Nephron (organoid): Measurements from ENCODE around the gene TLE4.

Experiments
- H3K27ac Mint-ChIP-seq, 3 experiments: 2 replicates each; pipeline ENCODE4 v1.8.0; 2020; ENCODE audit warnings: mixed read lengths in 3 of 3, mild to moderate bottlenecking in 2 of 3, moderate library complexity in 1 of 3
- H3K27me3 Mint-ChIP-seq: 2 replicates; pipeline ENCODE4 v1.8.0; 2021; ENCODE audit warnings: low read depth, mild to moderate bottlenecking, moderate library complexity, mixed read lengths
- H3K36me3 Mint-ChIP-seq: 2 replicates; pipeline ENCODE4 v1.8.0; 2020; ENCODE audit warnings: low read depth, mixed read lengths
- H3K4me1 Mint-ChIP-seq: 2 replicates; pipeline ENCODE4 v1.8.0; 2020; ENCODE audit warnings: mixed read lengths
- H3K4me3 Mint-ChIP-seq, 3 experiments: 2 replicates each; pipeline ENCODE4 v1.8.0; 2020; ENCODE audit warnings: mild to moderate bottlenecking in 3 of 3, mixed read lengths in 3 of 3, moderate library complexity in 2 of 3
- H3K9me3 Mint-ChIP-seq: 2 replicates; pipeline ENCODE4 v1.8.0; 2020; ENCODE audit warnings: mixed read lengths
- TF ChIP-seq, protein P1 (sequence below), 3 experiments: fragments of 200-600 bp; sonication (generic); IDR thresholded peaks; one replicate each; pipeline ENCODE4 v1.5.0; 2021; ENCODE audit warnings: antibody characterized with exemption in 3 of 3; ENCODE audit not compliant: unreplicated experiment in 3 of 3

TLE4 gene

DNA sequence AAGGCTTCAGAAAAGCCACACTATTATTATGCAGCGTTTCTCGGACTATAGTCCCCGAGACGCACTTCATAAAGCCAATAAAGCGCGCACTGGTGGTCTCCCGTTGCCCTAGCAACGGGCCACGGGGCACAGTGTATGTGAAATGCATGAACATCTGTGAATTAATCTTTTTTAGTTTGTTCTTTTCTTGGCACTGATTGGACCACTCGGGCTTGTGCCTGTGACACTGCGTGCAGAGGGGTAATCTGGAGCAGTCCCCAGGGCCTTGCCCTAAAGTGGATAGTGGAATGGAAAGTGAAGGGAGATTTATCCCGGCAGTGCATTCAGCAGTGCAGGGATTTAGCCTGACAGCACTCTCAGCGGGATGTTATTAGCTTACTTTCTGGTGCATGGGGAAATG lies 92.1 kb downstream of the TLE4 start:
- Mint-ChIP-seq H3K36me3 (peaks cover 7% of the 10 kb centered on the region), H3K27me3 (no peaks in the 10 kb centered on the region), H3K27ac (peak overlapping the region; percentile 3 to 40 (median 28)), H3K9me3 (no peaks in the 10 kb centered on the region), H3K4me1 (peaks cover 48% of the 10 kb centered on the region), H3K4me3 (peak overlapping the region in 2 of 3 experiments; percentile 34 to 36)
- TF ChIP-seq, protein P1, sequence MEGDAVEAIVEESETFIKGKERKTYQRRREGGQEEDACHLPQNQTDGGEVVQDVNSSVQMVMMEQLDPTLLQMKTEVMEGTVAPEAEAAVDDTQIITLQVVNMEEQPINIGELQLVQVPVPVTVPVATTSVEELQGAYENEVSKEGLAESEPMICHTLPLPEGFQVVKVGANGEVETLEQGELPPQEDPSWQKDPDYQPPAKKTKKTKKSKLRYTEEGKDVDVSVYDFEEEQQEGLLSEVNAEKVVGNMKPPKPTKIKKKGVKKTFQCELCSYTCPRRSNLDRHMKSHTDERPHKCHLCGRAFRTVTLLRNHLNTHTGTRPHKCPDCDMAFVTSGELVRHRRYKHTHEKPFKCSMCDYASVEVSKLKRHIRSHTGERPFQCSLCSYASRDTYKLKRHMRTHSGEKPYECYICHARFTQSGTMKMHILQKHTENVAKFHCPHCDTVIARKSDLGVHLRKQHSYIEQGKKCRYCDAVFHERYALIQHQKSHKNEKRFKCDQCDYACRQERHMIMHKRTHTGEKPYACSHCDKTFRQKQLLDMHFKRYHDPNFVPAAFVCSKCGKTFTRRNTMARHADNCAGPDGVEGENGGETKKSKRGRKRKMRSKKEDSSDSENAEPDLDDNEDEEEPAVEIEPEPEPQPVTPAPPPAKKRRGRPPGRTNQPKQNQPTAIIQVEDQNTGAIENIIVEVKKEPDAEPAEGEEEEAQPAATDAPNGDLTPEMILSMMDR (IDR thresholded peaks at IDR 0.05; ENCODE audit: unreplicated experiment in 3 of 3) = no peak

- peaks cover 51% of the 10 kb centered on the region for H3K4me1 Mint-ChIP-seq
- H3K27ac Mint-ChIP-seq = peak overlapping the region in 1 of 3 experiments; percentile 34
- TF ChIP-seq, protein P1 (IDR thresholded peaks at IDR 0.05; ENCODE audit: unreplicated experiment in 3 of 3) = no peak
- peaks cover 7% of the 10 kb centered on the region for H3K36me3 Mint-ChIP-seq
- H3K9me3 Mint-ChIP-seq = no peaks in the 10 kb centered on the region
- no peaks in the 10 kb centered on the region for H3K27me3 Mint-ChIP-seq
- peak overlapping the region in 1 of 3 experiments; percentile 12 for H3K4me3 Mint-ChIP-seq
Measured at GRCh38 chr9:79664375-79664831, 92.6 kb downstream of the TLE4 start.

DNA sequence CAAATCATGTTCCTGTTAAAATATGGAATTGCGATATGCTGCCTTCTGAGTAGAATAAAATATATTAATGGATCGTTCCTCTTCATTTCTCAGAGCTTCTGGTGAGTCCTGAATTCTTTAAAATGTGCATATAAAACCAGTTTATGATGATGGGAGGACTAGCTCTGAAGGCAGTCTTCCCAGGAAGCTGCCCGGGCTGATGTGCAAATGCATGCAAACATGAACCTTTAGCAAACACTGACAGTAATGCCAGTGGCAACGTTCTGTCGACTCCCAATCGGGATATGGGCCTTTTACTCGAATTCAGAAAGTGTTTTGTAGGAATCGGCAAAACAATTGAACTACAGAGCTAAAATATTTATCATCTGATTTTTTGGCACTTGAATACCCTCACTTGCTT lies 93.6 kb downstream of the TLE4 start:
- Mint-ChIP-seq H3K27ac (no peak overlapping the region), H3K9me3 (no peaks in the 10 kb centered on the region), H3K36me3 (peaks cover 9% of the 10 kb centered on the region), H3K27me3 (no peaks in the 10 kb centered on the region), H3K4me3 (no peak overlapping the region), H3K4me1 (peaks cover 51% of the 10 kb centered on the region)
- TF ChIP-seq, protein P1 (IDR thresholded peaks at IDR 0.05; ENCODE audit: unreplicated experiment in 3 of 3) = no peak

GRCh38 chr9:79665931-79666330 lies 94.2 kb downstream of the TLE4 start:
- Mint-ChIP-seq H3K36me3 (peaks cover 14% of the 10 kb centered on the region), H3K27ac (no peak overlapping the region), H3K4me3 (no peak overlapping the region), H3K4me1 (peaks cover 47% of the 10 kb centered on the region), H3K9me3 (no peaks in the 10 kb centered on the region), H3K27me3 (no peaks in the 10 kb centered on the region)
- TF ChIP-seq, protein P1 (IDR thresholded peaks at IDR 0.05; ENCODE audit: unreplicated experiment in 3 of 3) = no peak

DNA sequence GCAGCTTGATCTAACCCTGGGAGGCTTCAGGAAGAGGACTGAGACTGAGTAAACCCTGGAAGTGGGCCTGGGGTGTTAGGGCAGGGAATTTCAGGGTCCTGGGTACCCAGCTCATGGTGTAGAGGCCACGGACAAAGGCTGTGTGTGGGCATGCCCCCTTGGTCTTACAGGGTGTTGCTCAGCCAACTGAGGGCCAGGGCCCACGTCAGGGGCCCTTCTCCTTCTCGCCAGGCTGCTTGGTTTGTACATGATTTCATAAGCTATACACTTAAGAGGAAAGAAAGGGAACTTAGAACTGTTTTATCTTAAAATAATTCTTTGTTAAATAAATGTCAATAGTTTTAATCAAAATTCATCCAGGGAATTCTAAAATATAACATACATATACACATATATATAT lies 95.4 kb downstream of the TLE4 start:
- Mint-ChIP-seq H3K4me3 (no peak overlapping the region), H3K9me3 (no peaks in the 10 kb centered on the region), H3K27me3 (no peaks in the 10 kb centered on the region), H3K36me3 (peaks cover 25% of the 10 kb centered on the region), H3K27ac (no peak overlapping the region), H3K4me1 (peaks cover 37% of the 10 kb centered on the region)
- TF ChIP-seq, protein P1 (IDR thresholded peaks at IDR 0.05; ENCODE audit: unreplicated experiment in 3 of 3) = no peak

- Mint-ChIP-seq H3K27ac (peak overlapping the region in 2 of 3 experiments; percentile 12 to 58), H3K4me3 (peak overlapping the region in 1 of 3 experiments; percentile 1), H3K36me3 (peaks cover 30% of the 10 kb centered on the region), H3K4me1 (peaks cover 29% of the 10 kb centered on the region), H3K27me3 (no peaks in the 10 kb centered on the region), H3K9me3 (no peaks in the 10 kb centered on the region)
- TF ChIP-seq, protein P1 (IDR thresholded peaks at IDR 0.05; ENCODE audit: unreplicated experiment in 3 of 3) = no peak
Measured at GRCh38 chr9:79667817-79668436, 96.2 kb downstream of the TLE4 start.
